Measurements from ENCODE around the gene HSPA13. TPM values are rescaled to one million over a fixed set of nuclear protein-coding genes. Genes with fewer than 3 reads are reported as not detected.

HSPA13 gene
- total RNA-seq (2014; rRNA removed; shearing (Covaris generic)) (34.8 and 39.0 TPM in 2 replicates), polyA plus RNA-seq (2016; fragmentation: Nextera tagmentation; extraction: Ambion mirVana) (16.6 and 17.7 TPM in 2 replicates)
- long read RNA-seq, partial matches to known transcripts: 1 of 4 reads
- long read RNA-seq, other reads (novel, unspliced or antisense): 1 of 4 reads

DNA sequence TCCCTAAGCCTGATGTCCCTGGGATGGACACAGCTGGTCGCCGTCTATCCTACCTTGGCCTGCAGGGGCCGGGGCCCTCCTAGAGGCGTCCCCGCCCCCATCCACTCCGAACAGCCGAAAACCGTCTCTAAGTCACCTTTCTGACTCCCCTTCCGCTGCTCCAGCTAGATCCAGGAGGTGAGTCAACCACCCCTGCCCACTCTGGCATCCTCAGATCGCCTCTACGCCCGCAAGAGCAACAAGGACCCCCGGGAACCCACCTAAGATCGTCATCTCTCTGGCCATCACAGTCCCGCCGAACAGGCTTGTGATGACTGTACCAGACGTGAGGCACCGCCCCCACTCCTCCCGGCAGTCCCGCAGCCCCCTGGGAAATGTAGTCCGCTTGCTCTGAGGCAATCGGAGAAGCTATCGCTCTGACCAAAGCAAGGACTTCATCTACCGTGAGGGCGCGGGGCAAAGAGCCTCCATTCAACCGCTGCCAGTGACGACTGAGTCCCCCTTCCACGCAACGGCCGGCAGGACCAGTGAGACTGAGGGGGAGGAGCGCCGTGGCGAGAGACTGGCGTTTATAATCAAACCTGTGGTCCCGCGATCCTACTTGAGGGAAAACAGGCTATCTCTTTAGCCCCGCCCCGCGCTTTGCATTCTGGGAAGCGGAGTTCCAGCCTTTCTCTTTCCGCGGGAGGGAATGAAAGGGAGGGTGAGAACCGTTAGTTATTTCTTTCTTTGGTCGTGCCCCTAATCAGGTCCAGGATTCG is at the start of gene HSPA13:
Gene HSPA13, minus strand, starts transcription at position 312 of the 761 bp plus-strand sequence. Its CDS starts 27 bp downstream, at position 285.
- Histone ChIP-seq H3K9me2 (ENCODE audit: insufficient read depth) (no peaks in the 10 kb centered on the region), H3K36me3 (ENCODE audit: insufficient read depth) (peaks cover 11% of the 10 kb centered on the region; the same call in 1 of the 2 replicates), H3K79me2 (replicated peaks; ENCODE audit: insufficient read depth) (peaks cover 40% of the 10 kb centered on the region), H3K27me3 (ENCODE audit: insufficient read depth) (no peaks in the 10 kb centered on the region), H3F3A (replicated peaks; ENCODE audit: low read depth) (no peaks in the 10 kb centered on the region), H2AFZ (peak within 1 kb of the TSS; percentile 45), H3K4me1 (ENCODE audit: insufficient read depth) (peaks cover 15% of the 10 kb centered on the region), H3K4me3 (peak within 1 kb of the TSS; percentile 62), H3K4me2 (peak within 1 kb of the TSS; percentile 84), H4K20me1 (replicated peaks; ENCODE audit: insufficient read depth) (peaks cover 4% of the 10 kb centered on the region; the same call in 1 of the 2 replicates), H3K27ac (ENCODE audit: low read depth) (peak within 1 kb of the TSS; percentile 46; the same call in 1 of the 2 replicates)
- ATAC-seq (peak; percentile 97), DNase-seq (ENCODE audit: low spot score) (peak; percentile 100)
- Mint-ChIP-seq H3K9me3 (no peaks in the 10 kb centered on the region; the same call in 2 of the 3 replicates), H3K27me3 (ENCODE audit: insufficient read depth, low read depth, poor library complexity) (peaks cover 5% of the 10 kb centered on the region), H3K4me3 (peak within 1 kb of the TSS; percentile 98), H3K27ac (peak within 1 kb of the TSS; percentile 100), H3K36me3 (ENCODE audit: low read depth) (peaks cover 18% of the 10 kb centered on the region; the same call in 2 of the 3 replicates), H3K4me1 (peaks cover 19% of the 10 kb centered on the region; the same call in 2 of the 3 replicates)
- peak; percentile 90 for TF ChIP-seq CREB1 (CRISPR knock-in tag; IDR thresholded peaks at IDR 0.05; ENCODE audit: low read depth)
- TF ChIP-seq POLR2AphosphoS5 (IDR thresholded peaks at IDR 0.05; ENCODE audit: low read depth): peak; percentile 82
- TF ChIP-seq ZNF331 (CRISPR knock-in tag; IDR thresholded peaks at IDR 0.05; ENCODE audit: low read depth): no peak
- no peak for TF ChIP-seq STAT1 (IDR thresholded peaks at IDR 0.05; ENCODE audit: unreplicated experiment)
- TF ChIP-seq, protein P1, sequence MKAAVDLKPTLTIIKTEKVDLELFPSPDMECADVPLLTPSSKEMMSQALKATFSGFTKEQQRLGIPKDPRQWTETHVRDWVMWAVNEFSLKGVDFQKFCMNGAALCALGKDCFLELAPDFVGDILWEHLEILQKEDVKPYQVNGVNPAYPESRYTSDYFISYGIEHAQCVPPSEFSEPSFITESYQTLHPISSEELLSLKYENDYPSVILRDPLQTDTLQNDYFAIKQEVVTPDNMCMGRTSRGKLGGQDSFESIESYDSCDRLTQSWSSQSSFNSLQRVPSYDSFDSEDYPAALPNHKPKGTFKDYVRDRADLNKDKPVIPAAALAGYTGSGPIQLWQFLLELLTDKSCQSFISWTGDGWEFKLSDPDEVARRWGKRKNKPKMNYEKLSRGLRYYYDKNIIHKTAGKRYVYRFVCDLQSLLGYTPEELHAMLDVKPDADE (IDR thresholded peaks at IDR 0.05): peak; percentile 89
- TF ChIP-seq EZH2 (IDR thresholded peaks at IDR 0.05; ENCODE audit: low read depth, unreplicated experiment): no peak

- H3K4me1 ChIP-seq (ENCODE audit: insufficient read depth): peaks cover 6% of the 10 kb centered on the region
- ATAC-seq: no peak
- H4K20me1 ChIP-seq (replicated peaks; ENCODE audit: insufficient read depth): no peaks in the 10 kb centered on the region
- no peaks in the 10 kb centered on the region for H3K9me2 ChIP-seq (ENCODE audit: insufficient read depth)
- Mint-ChIP-seq H3K27ac (no peak overlapping the region), H3K4me1 (peaks cover 7% of the 10 kb centered on the region; the same call in 2 of the 3 replicates), H3K27me3 (ENCODE audit: insufficient read depth, low read depth, poor library complexity) (peaks cover 6% of the 10 kb centered on the region), H3K9me3 (peaks cover 16% of the 10 kb centered on the region), H3K4me3 (no peak overlapping the region), H3K36me3 (ENCODE audit: low read depth) (no peaks in the 10 kb centered on the region; the same call in 1 of the 3 replicates)
- no peak overlapping the region for H3K4me2 ChIP-seq
- H3K79me2 ChIP-seq (replicated peaks; ENCODE audit: insufficient read depth): no peaks in the 10 kb centered on the region
- no peak for DNase-seq (ENCODE audit: low spot score)
- no peak overlapping the region for H3K27ac ChIP-seq (ENCODE audit: low read depth)
- no peak overlapping the region for H3K4me3 ChIP-seq
- no peaks in the 10 kb centered on the region for H3K36me3 ChIP-seq (ENCODE audit: insufficient read depth)
- H2AFZ ChIP-seq: no peak overlapping the region
- no peaks in the 10 kb centered on the region for H3F3A ChIP-seq (replicated peaks; ENCODE audit: low read depth)
- no peaks in the 10 kb centered on the region for H3K27me3 ChIP-seq (ENCODE audit: insufficient read depth)
- TF ChIP-seq CREB1 (CRISPR knock-in tag; IDR thresholded peaks at IDR 0.05; ENCODE audit: low read depth) (no peak), ZNF331 (CRISPR knock-in tag; IDR thresholded peaks at IDR 0.05; ENCODE audit: low read depth) (no peak), NANOG (IDR thresholded peaks at IDR 0.05; ENCODE audit: borderline replicate concordance) (no peak), JUNB (IDR thresholded peaks at IDR 0.05; ENCODE audit: unreplicated experiment) (no peak), EZH2phosphoT487 (IDR thresholded peaks at IDR 0.05; ENCODE audit: unreplicated experiment) (no peak)
- TF ChIP-seq, protein P2, sequence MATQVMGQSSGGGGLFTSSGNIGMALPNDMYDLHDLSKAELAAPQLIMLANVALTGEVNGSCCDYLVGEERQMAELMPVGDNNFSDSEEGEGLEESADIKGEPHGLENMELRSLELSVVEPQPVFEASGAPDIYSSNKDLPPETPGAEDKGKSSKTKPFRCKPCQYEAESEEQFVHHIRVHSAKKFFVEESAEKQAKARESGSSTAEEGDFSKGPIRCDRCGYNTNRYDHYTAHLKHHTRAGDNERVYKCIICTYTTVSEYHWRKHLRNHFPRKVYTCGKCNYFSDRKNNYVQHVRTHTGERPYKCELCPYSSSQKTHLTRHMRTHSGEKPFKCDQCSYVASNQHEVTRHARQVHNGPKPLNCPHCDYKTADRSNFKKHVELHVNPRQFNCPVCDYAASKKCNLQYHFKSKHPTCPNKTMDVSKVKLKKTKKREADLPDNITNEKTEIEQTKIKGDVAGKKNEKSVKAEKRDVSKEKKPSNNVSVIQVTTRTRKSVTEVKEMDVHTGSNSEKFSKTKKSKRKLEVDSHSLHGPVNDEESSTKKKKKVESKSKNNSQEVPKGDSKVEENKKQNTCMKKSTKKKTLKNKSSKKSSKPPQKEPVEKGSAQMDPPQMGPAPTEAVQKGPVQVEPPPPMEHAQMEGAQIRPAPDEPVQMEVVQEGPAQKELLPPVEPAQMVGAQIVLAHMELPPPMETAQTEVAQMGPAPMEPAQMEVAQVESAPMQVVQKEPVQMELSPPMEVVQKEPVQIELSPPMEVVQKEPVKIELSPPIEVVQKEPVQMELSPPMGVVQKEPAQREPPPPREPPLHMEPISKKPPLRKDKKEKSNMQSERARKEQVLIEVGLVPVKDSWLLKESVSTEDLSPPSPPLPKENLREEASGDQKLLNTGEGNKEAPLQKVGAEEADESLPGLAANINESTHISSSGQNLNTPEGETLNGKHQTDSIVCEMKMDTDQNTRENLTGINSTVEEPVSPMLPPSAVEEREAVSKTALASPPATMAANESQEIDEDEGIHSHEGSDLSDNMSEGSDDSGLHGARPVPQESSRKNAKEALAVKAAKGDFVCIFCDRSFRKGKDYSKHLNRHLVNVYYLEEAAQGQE (IDR thresholded peaks at IDR 0.05; ENCODE audit: unreplicated experiment): no peak
These were observed 36.0 kb upstream of the HSPA13 start for GRCh38 chr21:14418920-14419319.
